ENCODE data around the gene EDNRB. TPM values are rescaled to one million over a fixed set of nuclear protein-coding genes. Genes with fewer than 3 reads are reported as not detected.

The EDNRB gene
- total and polyA plus RNA-seq, 2 of the 8 experiments (the other 6 are each of a cell fraction or from before 2014, with no cell fraction given): 15.8 to 73.2 TPM

DNA sequence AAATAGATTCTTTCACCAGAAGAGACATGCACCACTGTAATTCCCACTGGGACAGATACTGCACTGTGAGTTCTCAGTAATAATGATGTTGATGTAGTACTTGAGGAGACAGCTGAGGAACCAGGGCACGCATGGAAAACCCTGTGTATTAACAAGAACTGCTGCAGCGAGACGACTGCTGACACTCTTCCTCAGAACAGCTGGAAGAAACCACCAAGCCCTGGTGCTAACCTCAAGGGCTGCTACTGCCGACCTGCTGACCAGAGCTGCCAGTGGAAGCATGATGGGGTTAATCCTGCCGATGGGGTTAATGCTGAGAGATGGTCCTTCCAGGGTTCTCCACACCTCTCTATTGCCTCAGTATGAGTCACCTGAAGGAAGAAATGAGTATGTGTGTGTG, 45.6 kb downstream of the EDNRB start:
- no peak for DNase-seq (ENCODE audit: low read depth in 1 of 2, low spot score in 2 of 2)
- H3K18ac ChIP-seq (ENCODE audit: extremely low read depth, low read length): no peak overlapping the region
- no peak overlapping the region for H3K27ac ChIP-seq (ENCODE audit: low read depth, low read length)
- POLR2A ChIA-PET (ENCODE audit: partially characterized antibody): no interaction called here
- CTCF ChIA-PET (ENCODE audit: partially characterized antibody): no interaction called here
- H3K23me2 ChIP-seq (ENCODE audit: low read depth, low read length): no peaks in the 10 kb centered on the region
- no peaks in the 10 kb centered on the region for H3K79me2 ChIP-seq (ENCODE audit: control insufficient read depth in 1 of 2, insufficient read depth in 2 of 2, low read length in 2 of 2)
- no peak overlapping the region for H2BK120ac ChIP-seq (replicated peaks; ENCODE audit: low read depth, low read length)
- WGBS, 2 experiments (ENCODE audit: extremely low coverage in 1 of 2, insufficient coverage in 1 of 2, insufficient read length in 1 of 2, insufficient replicate concordance in 2 of 2, low coverage in 1 of 2, low lambda C conversion rate in 2 of 2, missing lambda C conversion rate in 1 of 2): 90% methylated on average over 5 of the region's 5 CpGs; no CpG with 5 or more reads in 1 of the 2 experiments
- no peak overlapping the region for H2AFZ ChIP-seq (ENCODE audit: low read length)
- no peak overlapping the region for H3K23ac ChIP-seq (ENCODE audit: insufficient read length)
- no peak overlapping the region for H2AK5ac ChIP-seq (ENCODE audit: low read depth, low read length)
- H2BK5ac ChIP-seq (ENCODE audit: low read depth, low read length): no peak overlapping the region
- no peaks in the 10 kb centered on the region for H3K79me1 ChIP-seq (ENCODE audit: low read depth, low read length)
- no peak overlapping the region for H3K4me2 ChIP-seq (ENCODE audit: insufficient read depth in 1 of 2, low read depth in 2 of 2, low read length in 2 of 2)
- no peaks in the 10 kb centered on the region for H4K20me1 ChIP-seq (replicated peaks in 1 of 2; ENCODE audit: control insufficient read depth in 1 of 2, insufficient read depth in 2 of 2, low read length in 2 of 2)
- H2BK12ac ChIP-seq (ENCODE audit: low read depth, low read length): no peak overlapping the region
- no peak overlapping the region for H3K9ac ChIP-seq (replicated peaks in 1 of 4; ENCODE audit: extremely low read depth in 1 of 4, low read depth in 3 of 4, low read length in 3 of 4)
- no peak overlapping the region for H3K4ac ChIP-seq (replicated peaks; ENCODE audit: insufficient read length, low read depth, low read length)
- no peaks in the 10 kb centered on the region; a peak in 1 of 8 replicates for H3K36me3 ChIP-seq (ENCODE audit: control insufficient read depth in 2 of 4, insufficient read depth in 4 of 4, low read length in 3 of 4)
- no peak overlapping the region for H3K14ac ChIP-seq (ENCODE audit: insufficient read length)
- H3K9me3 ChIP-seq (ENCODE audit: insufficient read depth in 2 of 2, low read depth in 1 of 2, low read length in 1 of 2): 0 out of 4 replicates have a peak, but pooled peaks cover 0 to 4% of the 10 kb centered on the region in 2 experiments
- H3K4me3 ChIP-seq (ENCODE audit: extremely low read depth in 1 of 4, insufficient read depth in 2 of 4, low read depth in 3 of 4, low read length in 4 of 4): no peak overlapping the region
- no peak overlapping the region for H3K56ac ChIP-seq (replicated peaks; ENCODE audit: insufficient read length, low read depth, low read length)
- H3K27me3 ChIP-seq (replicated peaks in 1 of 4; ENCODE audit: control insufficient read depth in 3 of 4, extremely low read depth in 1 of 4, insufficient read depth in 3 of 4, low read length in 3 of 4): no peaks in the 10 kb centered on the region
- no peak overlapping the region for H2BK20ac ChIP-seq (ENCODE audit: low read length)
- no peak overlapping the region for H4K91ac ChIP-seq (replicated peaks; ENCODE audit: insufficient read length, low read length)
- FAIRE-seq: no peak
- no peak overlapping the region for H2BK15ac ChIP-seq (ENCODE audit: low read length)
- no peak overlapping the region for H4K8ac ChIP-seq (ENCODE audit: extremely low read depth, insufficient read depth, low read length)
- no peaks in the 10 kb centered on the region for H3K4me1 ChIP-seq (replicated peaks in 1 of 4; ENCODE audit: control insufficient read depth in 3 of 4, insufficient read depth in 4 of 4, low read length in 3 of 4)
- H4K5ac ChIP-seq (ENCODE audit: insufficient read length, low read depth, low read length): no peak overlapping the region
- TF ChIP-seq, protein P1, sequence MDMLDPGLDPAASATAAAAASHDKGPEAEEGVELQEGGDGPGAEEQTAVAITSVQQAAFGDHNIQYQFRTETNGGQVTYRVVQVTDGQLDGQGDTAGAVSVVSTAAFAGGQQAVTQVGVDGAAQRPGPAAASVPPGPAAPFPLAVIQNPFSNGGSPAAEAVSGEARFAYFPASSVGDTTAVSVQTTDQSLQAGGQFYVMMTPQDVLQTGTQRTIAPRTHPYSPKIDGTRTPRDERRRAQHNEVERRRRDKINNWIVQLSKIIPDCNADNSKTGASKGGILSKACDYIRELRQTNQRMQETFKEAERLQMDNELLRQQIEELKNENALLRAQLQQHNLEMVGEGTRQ (IDR thresholded peaks at IDR 0.05; ENCODE audit: low read length): no peak
- TF ChIP-seq POU5F1 (IDR thresholded peaks at IDR 0.05; ENCODE audit: low read depth, low read length) (no peak), JUN (IDR thresholded peaks at IDR 0.05; ENCODE audit: low read depth, low read length) (no peak), RFX5 (IDR thresholded peaks at IDR 0.05; ENCODE audit: borderline replicate concordance, low read depth, low read length) (no peak), SIRT6 (IDR thresholded peaks at IDR 0.05; ENCODE audit: low read length) (no peak), GTF2F1 (IDR thresholded peaks at IDR 0.05; ENCODE audit: borderline replicate concordance, low read depth, low read length) (no peak), HDAC6 (IDR thresholded peaks at IDR 0.05; ENCODE audit: low read depth, low read length) (no peak), TAF1 (IDR thresholded peaks at IDR 0.05; ENCODE audit: low read depth, low read length) (no peak), SIX5 (IDR thresholded peaks at IDR 0.05; ENCODE audit: low read depth, low read length) (no peak), CEBPB (IDR thresholded peaks at IDR 0.05; ENCODE audit: low read depth, low read length) (no peak), NRF1 (IDR thresholded peaks at IDR 0.05; ENCODE audit: low read depth, low read length) (no peak), SP1 (IDR thresholded peaks at IDR 0.05; ENCODE audit: low read depth, low read length) (no peak)
- TF ChIP-seq, protein P2, sequence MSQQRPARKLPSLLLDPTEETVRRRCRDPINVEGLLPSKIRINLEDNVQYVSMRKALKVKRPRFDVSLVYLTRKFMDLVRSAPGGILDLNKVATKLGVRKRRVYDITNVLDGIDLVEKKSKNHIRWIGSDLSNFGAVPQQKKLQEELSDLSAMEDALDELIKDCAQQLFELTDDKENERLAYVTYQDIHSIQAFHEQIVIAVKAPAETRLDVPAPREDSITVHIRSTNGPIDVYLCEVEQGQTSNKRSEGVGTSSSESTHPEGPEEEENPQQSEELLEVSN (IDR thresholded peaks at IDR 0.05): no peak
- TF ChIP-seq, protein P3, sequence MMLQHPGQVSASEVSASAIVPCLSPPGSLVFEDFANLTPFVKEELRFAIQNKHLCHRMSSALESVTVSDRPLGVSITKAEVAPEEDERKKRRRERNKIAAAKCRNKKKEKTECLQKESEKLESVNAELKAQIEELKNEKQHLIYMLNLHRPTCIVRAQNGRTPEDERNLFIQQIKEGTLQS (IDR thresholded peaks at IDR 0.05; ENCODE audit: insufficient read depth, low read depth, low read length): no peak

Data from H1 (cell line).